Uterus (tissue), 2 donors: ENCODE data around the gene NT5M.

Experiments used
- CTCF ChIP-seq, 4 experiments: fragments of 200-600 bp in 2 of 4; fragments of 450-650 bp in 2 of 4; sonication (generic) in 2 of 4; IDR thresholded peaks; one replicate each; pipeline ENCODE4 v1.5.1; 2016 to 2019; ENCODE audit warnings: antibody characterized with exemption in 4 of 4, mild to moderate bottlenecking in 2 of 4, moderate library complexity in 1 of 4
- POLR2A ChIP-seq, 2 donors: fragments of 450-650 bp; IDR thresholded peaks; one replicate each; pipeline ENCODE4 v1.6.1; 2016; ENCODE audit warnings: antibody characterized with exemption in 2 of 2, mild to moderate bottlenecking in 1 of 2, moderate library complexity in 1 of 2

- TF ChIP-seq POLR2A (IDR thresholded peaks at IDR 0.05) = no peak
- no peak for TF ChIP-seq CTCF (IDR thresholded peaks at IDR 0.05)
Observed at GRCh38 chr17:17256316-17256715, 46.9 kb upstream of the NT5M start.
